Measurements from ENCODE around the gene ANKRD42. TPM values are rescaled to one million over a fixed set of nuclear protein-coding genes. Genes with fewer than 3 reads are reported as not detected.

Gene ANKRD42
- total and polyA plus RNA-seq, 9 of the 15 experiments (the other 6 are each of a cell fraction or from before 2014, with no cell fraction given): 2.8 to 9.1 (median 6.1) TPM

- no peak for TF ChIP-seq CCNT2 (IDR thresholded peaks at IDR 0.05; ENCODE audit: borderline replicate concordance, extremely low read depth, insufficient read length, low read depth, low read length)
- TF ChIP-seq RCOR1 (IDR thresholded peaks at IDR 0.05; ENCODE audit: borderline replicate concordance in 1 of 2, low read depth in 2 of 2, low read length in 2 of 2): peak in 1 of 2 experiments; percentile 19; a peak in 1 of 4 replicates
- no peak for TF ChIP-seq CEBPG (CRISPR knock-in tag; IDR thresholded peaks at IDR 0.05)
- no peak for TF ChIP-seq CEBPG (tag; conservative IDR thresholded peaks at IDR 0.05 in 1 of 2, IDR thresholded peaks at IDR 0.05 in 1 of 2)
- TF ChIP-seq, protein P1, sequence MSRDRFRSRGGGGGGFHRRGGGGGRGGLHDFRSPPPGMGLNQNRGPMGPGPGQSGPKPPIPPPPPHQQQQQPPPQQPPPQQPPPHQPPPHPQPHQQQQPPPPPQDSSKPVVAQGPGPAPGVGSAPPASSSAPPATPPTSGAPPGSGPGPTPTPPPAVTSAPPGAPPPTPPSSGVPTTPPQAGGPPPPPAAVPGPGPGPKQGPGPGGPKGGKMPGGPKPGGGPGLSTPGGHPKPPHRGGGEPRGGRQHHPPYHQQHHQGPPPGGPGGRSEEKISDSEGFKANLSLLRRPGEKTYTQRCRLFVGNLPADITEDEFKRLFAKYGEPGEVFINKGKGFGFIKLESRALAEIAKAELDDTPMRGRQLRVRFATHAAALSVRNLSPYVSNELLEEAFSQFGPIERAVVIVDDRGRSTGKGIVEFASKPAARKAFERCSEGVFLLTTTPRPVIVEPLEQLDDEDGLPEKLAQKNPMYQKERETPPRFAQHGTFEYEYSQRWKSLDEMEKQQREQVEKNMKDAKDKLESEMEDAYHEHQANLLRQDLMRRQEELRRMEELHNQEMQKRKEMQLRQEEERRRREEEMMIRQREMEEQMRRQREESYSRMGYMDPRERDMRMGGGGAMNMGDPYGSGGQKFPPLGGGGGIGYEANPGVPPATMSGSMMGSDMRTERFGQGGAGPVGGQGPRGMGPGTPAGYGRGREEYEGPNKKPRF (IDR thresholded peaks at IDR 0.05; ENCODE audit: low read depth, low read length): no peak
- peak; percentile 39; the same call in 1 of the 2 replicates for TF ChIP-seq SOX6 (IDR thresholded peaks at IDR 0.05)
- TF ChIP-seq, protein P2, sequence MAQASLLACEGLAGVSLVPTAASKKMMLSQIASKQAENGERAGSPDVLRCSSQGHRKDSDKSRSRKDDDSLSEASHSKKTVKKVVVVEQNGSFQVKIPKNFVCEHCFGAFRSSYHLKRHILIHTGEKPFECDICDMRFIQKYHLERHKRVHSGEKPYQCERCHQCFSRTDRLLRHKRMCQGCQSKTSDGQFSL (CRISPR knock-in tag; IDR thresholded peaks at IDR 0.05): no peak
- TF ChIP-seq, protein P2 (tag; IDR thresholded peaks at IDR 0.05): no peak
- TF ChIP-seq, protein P3, sequence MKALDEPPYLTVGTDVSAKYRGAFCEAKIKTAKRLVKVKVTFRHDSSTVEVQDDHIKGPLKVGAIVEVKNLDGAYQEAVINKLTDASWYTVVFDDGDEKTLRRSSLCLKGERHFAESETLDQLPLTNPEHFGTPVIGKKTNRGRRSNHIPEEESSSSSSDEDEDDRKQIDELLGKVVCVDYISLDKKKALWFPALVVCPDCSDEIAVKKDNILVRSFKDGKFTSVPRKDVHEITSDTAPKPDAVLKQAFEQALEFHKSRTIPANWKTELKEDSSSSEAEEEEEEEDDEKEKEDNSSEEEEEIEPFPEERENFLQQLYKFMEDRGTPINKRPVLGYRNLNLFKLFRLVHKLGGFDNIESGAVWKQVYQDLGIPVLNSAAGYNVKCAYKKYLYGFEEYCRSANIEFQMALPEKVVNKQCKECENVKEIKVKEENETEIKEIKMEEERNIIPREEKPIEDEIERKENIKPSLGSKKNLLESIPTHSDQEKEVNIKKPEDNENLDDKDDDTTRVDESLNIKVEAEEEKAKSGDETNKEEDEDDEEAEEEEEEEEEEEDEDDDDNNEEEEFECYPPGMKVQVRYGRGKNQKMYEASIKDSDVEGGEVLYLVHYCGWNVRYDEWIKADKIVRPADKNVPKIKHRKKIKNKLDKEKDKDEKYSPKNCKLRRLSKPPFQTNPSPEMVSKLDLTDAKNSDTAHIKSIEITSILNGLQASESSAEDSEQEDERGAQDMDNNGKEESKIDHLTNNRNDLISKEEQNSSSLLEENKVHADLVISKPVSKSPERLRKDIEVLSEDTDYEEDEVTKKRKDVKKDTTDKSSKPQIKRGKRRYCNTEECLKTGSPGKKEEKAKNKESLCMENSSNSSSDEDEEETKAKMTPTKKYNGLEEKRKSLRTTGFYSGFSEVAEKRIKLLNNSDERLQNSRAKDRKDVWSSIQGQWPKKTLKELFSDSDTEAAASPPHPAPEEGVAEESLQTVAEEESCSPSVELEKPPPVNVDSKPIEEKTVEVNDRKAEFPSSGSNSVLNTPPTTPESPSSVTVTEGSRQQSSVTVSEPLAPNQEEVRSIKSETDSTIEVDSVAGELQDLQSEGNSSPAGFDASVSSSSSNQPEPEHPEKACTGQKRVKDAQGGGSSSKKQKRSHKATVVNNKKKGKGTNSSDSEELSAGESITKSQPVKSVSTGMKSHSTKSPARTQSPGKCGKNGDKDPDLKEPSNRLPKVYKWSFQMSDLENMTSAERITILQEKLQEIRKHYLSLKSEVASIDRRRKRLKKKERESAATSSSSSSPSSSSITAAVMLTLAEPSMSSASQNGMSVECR (CRISPR knock-in tag; IDR thresholded peaks at IDR 0.05): no peak
- no peak for TF ChIP-seq YY1 (IDR thresholded peaks at IDR 0.05; ENCODE audit: borderline replicate concordance in 1 of 3, control insufficient read depth in 1 of 3, extremely low read depth in 1 of 3, insufficient read depth in 3 of 3, insufficient read length in 1 of 3, insufficient replicate concordance in 2 of 3, low read depth in 1 of 3, low read length in 2 of 3)
- no peak for TF ChIP-seq CC2D1A (IDR thresholded peaks at IDR 0.05)
- TF ChIP-seq, protein P4, sequence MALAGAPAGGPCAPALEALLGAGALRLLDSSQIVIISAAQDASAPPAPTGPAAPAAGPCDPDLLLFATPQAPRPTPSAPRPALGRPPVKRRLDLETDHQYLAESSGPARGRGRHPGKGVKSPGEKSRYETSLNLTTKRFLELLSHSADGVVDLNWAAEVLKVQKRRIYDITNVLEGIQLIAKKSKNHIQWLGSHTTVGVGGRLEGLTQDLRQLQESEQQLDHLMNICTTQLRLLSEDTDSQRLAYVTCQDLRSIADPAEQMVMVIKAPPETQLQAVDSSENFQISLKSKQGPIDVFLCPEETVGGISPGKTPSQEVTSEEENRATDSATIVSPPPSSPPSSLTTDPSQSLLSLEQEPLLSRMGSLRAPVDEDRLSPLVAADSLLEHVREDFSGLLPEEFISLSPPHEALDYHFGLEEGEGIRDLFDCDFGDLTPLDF (CRISPR knock-in tag; IDR thresholded peaks at IDR 0.05): no peak
- peak; percentile 46 to 55 for TF ChIP-seq RAD21 (CRISPR knock-in tag; conservative IDR thresholded peaks at IDR 0.05 in 1 of 2, IDR thresholded peaks at IDR 0.05 in 1 of 2)
- peak; percentile 13 for TF ChIP-seq ZFP36 (IDR thresholded peaks at IDR 0.05; ENCODE audit: low read depth, low read length, partially characterized antibody)
These were observed 99.4 kb downstream of the ANKRD42 start (continued) for GRCh38 chr11:83292709-83293456.
